Measurements from ENCODE around the gene SLC16A10. TPM values are rescaled to one million over a fixed set of nuclear protein-coding genes. Genes with fewer than 3 reads are reported as not detected.
A peak's percentile ranks its signal among the peaks of the same experiment; 100 is the strongest.

SLC16A10 gene
- total RNA-seq, 1 experiment from 2014 or later, result 2.9 TPM

DNA sequence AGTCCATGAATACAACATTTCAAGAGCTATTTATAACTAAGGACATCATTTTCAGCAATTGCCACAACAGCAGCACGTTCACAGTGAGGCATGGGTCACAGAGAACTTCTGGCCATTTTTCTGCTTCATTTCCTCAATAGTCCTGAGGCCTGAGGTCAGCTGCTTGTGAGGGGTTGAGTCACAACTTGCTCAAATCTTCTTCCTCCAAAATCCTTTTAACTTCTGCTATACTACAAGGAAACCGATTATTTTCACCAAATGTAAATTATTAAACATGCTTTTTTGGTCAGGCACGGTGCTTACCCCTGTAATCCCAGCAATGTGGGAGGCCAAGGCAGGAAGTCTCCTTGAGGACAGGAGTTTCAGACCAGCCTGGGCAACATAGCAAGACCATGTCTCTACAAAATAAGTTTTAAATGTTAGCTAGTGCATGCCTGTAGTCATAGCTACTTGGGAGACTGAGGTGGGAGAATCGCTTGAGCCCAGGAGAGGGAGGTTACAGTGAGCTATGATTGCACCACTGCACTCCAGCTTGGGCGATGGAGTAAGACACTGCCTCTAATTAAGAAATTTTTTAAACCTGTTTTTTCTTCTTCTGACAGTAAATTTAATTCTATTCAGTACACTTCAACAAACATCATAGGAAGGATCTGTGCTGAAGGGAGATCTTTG, 11.1 kb upstream of the SLC16A10 start:
- H3K9ac ChIP-seq (ENCODE audit: low read length), result no peak overlapping the region
- H3K27ac ChIP-seq (ENCODE audit: low read length), result no peak overlapping the region
- H3K4me2 ChIP-seq (ENCODE audit: low read length), result no peak overlapping the region
- no peaks in the 10 kb centered on the region for H3K36me3 ChIP-seq (ENCODE audit: low read depth, low read length)
- H3K4me3 ChIP-seq (ENCODE audit: low read length), result no peak overlapping the region
- POLR2A ChIA-PET (ENCODE audit: unreplicated experiment), result no interaction called here
- ATAC-seq (no peak), DNase-seq (no peak)
- no peaks in the 10 kb centered on the region for H3K9me2 ChIP-seq (replicated peaks; ENCODE audit: low read length)
- no peaks in the 10 kb centered on the region for H3F3A ChIP-seq (ENCODE audit: low read length, unreplicated experiment)
- H3K27me3 ChIP-seq (ENCODE audit: low read length), result no peaks in the 10 kb centered on the region
- no peaks in the 10 kb centered on the region for H4K20me1 ChIP-seq (ENCODE audit: low read length)
- intact Hi-C loops (cut with micrococcal nuclease), result no loop called here
- TF ChIP-seq, protein P1, sequence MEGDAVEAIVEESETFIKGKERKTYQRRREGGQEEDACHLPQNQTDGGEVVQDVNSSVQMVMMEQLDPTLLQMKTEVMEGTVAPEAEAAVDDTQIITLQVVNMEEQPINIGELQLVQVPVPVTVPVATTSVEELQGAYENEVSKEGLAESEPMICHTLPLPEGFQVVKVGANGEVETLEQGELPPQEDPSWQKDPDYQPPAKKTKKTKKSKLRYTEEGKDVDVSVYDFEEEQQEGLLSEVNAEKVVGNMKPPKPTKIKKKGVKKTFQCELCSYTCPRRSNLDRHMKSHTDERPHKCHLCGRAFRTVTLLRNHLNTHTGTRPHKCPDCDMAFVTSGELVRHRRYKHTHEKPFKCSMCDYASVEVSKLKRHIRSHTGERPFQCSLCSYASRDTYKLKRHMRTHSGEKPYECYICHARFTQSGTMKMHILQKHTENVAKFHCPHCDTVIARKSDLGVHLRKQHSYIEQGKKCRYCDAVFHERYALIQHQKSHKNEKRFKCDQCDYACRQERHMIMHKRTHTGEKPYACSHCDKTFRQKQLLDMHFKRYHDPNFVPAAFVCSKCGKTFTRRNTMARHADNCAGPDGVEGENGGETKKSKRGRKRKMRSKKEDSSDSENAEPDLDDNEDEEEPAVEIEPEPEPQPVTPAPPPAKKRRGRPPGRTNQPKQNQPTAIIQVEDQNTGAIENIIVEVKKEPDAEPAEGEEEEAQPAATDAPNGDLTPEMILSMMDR (conservative IDR thresholded peaks at IDR 0.05; ENCODE audit: low read depth, low read length), result no peak
- no peaks in the 10 kb centered on the region for H3K79me2 ChIP-seq (ENCODE audit: low read length)
- no peaks in the 10 kb centered on the region for H3K9me3 ChIP-seq (ENCODE audit: low read length)
- BruUV-seq (replicated peaks), result no TSS peak
- H3K4me1 ChIP-seq (ENCODE audit: insufficient read depth, low read length), result no peaks in the 10 kb centered on the region
- CTCF ChIA-PET, result no interaction called here
- H2AFZ ChIP-seq (ENCODE audit: low read length), result no peak overlapping the region

DNA sequence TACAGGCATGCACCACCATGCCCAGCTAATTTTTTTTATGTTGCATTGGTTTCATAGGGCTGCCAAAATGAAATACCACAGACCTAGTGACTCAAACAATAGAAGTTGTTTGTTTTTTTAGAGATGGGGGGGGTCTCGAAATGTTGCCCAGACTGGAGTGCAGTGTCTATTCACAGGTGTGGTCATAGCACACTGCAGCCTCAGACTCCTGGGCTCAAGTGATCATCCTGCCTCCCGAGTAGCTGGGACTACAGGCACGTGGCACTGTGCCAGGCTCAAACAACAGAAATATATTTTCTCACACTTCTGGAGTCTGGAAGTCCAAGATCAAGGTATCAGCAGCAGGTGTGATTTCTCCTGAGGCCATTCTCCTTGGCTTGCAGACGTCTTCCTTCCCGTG, 6.6 kb upstream of the SLC16A10 start:
- Histone ChIP-seq H3K4me2 (ENCODE audit: low read length) (no peak overlapping the region), H3K9me3 (ENCODE audit: low read length) (no peaks in the 10 kb centered on the region), H2AFZ (ENCODE audit: low read length) (no peak overlapping the region), H3K36me3 (ENCODE audit: low read depth, low read length) (no peaks in the 10 kb centered on the region), H3K9me2 (replicated peaks; ENCODE audit: low read length) (no peaks in the 10 kb centered on the region), H3K4me1 (ENCODE audit: insufficient read depth, low read length) (no peaks in the 10 kb centered on the region), H3K27ac (ENCODE audit: low read length) (no peak overlapping the region), H3K79me2 (ENCODE audit: low read length) (no peaks in the 10 kb centered on the region), H3K4me3 (ENCODE audit: low read length) (no peak overlapping the region), H3F3A (ENCODE audit: low read length, unreplicated experiment) (no peaks in the 10 kb centered on the region), H4K20me1 (ENCODE audit: low read length) (no peaks in the 10 kb centered on the region), H3K9ac (ENCODE audit: low read length) (no peak overlapping the region), H3K27me3 (ENCODE audit: low read length) (no peaks in the 10 kb centered on the region)
- ChIA-PET POLR2A (ENCODE audit: unreplicated experiment) (no interaction called here), CTCF (no interaction called here)
- DNase-seq, result peak; percentile 10
- intact Hi-C loops (cut with micrococcal nuclease), result no loop called here
- ATAC-seq, result no peak
- no TSS peak for BruUV-seq (replicated peaks)
- TF ChIP-seq EZH2 (IDR thresholded peaks at IDR 0.05; ENCODE audit: low read length, unreplicated experiment) (no peak), EZH2phosphoT487 (IDR thresholded peaks at IDR 0.05; ENCODE audit: borderline replicate concordance, low read length) (no peak)
- TF ChIP-seq, protein P1 (conservative IDR thresholded peaks at IDR 0.05; ENCODE audit: low read depth, low read length), result no peak

- no peaks in the 10 kb centered on the region for H3K36me3 ChIP-seq (ENCODE audit: low read depth, low read length)
- peaks cover 8% of the 10 kb centered on the region; the same call in 1 of the 2 replicates for H3K27me3 ChIP-seq (ENCODE audit: low read length)
- H3K27ac ChIP-seq (ENCODE audit: low read length), result no peak overlapping the region
- ATAC-seq (no peak), DNase-seq (no peak)
- peak overlapping the region; percentile 22; the same call in 1 of the 2 replicates for H3K9ac ChIP-seq (ENCODE audit: low read length)
- H3K4me1 ChIP-seq (ENCODE audit: insufficient read depth, low read length), result peaks cover 6% of the 10 kb centered on the region
- POLR2A ChIA-PET (ENCODE audit: unreplicated experiment), result no interaction called here
- TF ChIP-seq, protein P1 (conservative IDR thresholded peaks at IDR 0.05; ENCODE audit: low read depth, low read length), result no peak
- TF ChIP-seq EZH2phosphoT487 (IDR thresholded peaks at IDR 0.05; ENCODE audit: borderline replicate concordance, low read length) (no peak), EZH2 (IDR thresholded peaks at IDR 0.05; ENCODE audit: low read length, unreplicated experiment) (no peak)
- CTCF ChIA-PET, result no interaction called here
- no peaks in the 10 kb centered on the region for H3K79me2 ChIP-seq (ENCODE audit: low read length)
- H2AFZ ChIP-seq (ENCODE audit: low read length), result peak overlapping the region; percentile 96
- H3K9me3 ChIP-seq (ENCODE audit: low read length), result no peaks in the 10 kb centered on the region
- intact Hi-C loops (cut with micrococcal nuclease), result no loop called here
- no TSS peak for BruUV-seq (replicated peaks)
- H3F3A ChIP-seq (ENCODE audit: low read length, unreplicated experiment), result no peaks in the 10 kb centered on the region
- H3K9me2 ChIP-seq (replicated peaks; ENCODE audit: low read length), result no peaks in the 10 kb centered on the region
- H3K4me3 ChIP-seq (ENCODE audit: low read length), result peak overlapping the region; percentile 75
- H3K4me2 ChIP-seq (ENCODE audit: low read length), result peak overlapping the region; percentile 97
- H4K20me1 ChIP-seq (ENCODE audit: low read length), result no peaks in the 10 kb centered on the region
These were observed 618 bp upstream of the SLC16A10 start for GRCh38 chr6:111086685-111087084.

Data from PC-3 (cell line).